Measurements from ENCODE around the gene ZNF101.
A peak's percentile ranks its signal among the peaks of the same experiment; 100 is the strongest.

Gene ZNF101

GRCh38 chr19:19711934-19712828, 43.5 kb downstream of the ZNF101 start:
- no peak for DNase-seq (ENCODE audit: low spot score)

- no peak for DNase-seq (ENCODE audit: low spot score)
These were observed 51.2 kb downstream of the ZNF101 start for GRCh38 chr19:19719798-19720197.

GRCh38 chr19:19721896-19722295, 53.3 kb downstream of the ZNF101 start:
- no peak for DNase-seq (ENCODE audit: low spot score)

- DNase-seq (ENCODE audit: low spot score) = peak; percentile 94
These were observed 64.2 kb downstream of the ZNF101 start, which contains the start of gene ZNF14 for GRCh38 chr19:19732579-19733501. ZNF14 (minus strand) TSS chr19:19733112; CDS start chr19:19732958, 154 bp downstream.

All from putamen (tissue), 1 donor.